ENCODE results near the gene PSTPIP1.

The PSTPIP1 gene

DNA sequence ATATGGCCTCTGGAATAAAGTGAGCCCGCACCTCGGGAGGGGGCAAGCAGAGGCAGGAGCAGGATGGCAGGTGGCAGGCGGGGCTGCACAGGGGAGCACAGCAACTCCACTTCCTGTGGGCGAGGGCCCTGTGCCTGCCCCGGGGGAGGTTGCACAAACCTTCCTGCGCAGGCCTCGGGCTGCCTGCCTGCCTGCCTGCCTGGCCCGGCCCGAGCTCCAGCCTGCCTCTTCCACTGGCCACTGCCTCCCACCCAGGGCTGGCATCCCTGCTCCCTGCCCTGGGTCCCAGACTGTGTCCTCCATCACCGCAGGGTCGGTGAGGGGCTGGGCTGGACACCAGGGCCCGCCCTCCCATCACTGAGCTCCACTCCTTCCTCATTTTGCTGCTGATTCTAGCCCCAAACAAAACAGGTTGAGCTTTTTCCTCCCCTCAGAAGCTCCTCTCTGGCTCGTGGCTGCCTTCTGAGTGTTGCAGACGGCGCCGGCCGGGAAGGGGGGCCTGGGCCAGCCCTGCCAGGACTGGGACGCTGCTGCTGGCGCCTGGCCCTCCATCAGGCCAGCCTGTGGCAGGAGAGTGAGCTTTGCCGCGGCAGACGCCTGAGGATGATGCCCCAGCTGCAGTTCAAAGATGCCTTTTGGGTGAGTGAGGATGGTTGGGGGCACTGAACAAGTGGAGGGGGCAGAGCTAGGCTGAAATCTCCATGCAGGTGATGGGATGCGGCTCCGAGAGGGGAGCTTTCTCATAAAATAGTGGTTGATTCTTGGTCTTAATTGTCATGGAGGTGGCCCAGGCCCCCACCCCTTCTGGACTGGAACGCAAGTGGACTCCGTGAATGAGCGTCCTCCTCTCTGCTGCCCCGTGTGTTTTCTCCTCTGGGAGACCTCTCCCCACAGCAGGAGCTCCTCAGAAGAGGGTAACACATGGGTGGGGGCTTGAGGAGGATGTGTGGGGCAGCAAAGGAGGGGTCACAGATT, at the start of gene PSTPIP1:
Gene PSTPIP1 (plus strand): TSS at position 156 of the 975 bp plus-strand sequence. CDS start 448 bp downstream, at position 604.
- in situ Hi-C loops (cut with HindIII; ENCODE audit: low sequenced_read_pairs): no loop called here

- in situ Hi-C loops (cut with HindIII; ENCODE audit: low sequenced_read_pairs): loop anchor here (10.0 kb wide), 1 partner anchor 181 kb away; no protein-coding TSS in a partner anchor
These were observed 49.3 kb upstream of the PSTPIP1 start for GRCh38 chr15:76945494-76946093.

- in situ Hi-C loops (cut with HindIII; ENCODE audit: low sequenced_read_pairs): loop anchor here (10.0 kb wide), 1 partner anchor 183 kb away; no protein-coding TSS in a partner anchor
These were observed 47.5 kb upstream of the PSTPIP1 start for GRCh38 chr15:76947454-76947853.

GRCh38 chr15:76951220-76951619, 43.7 kb upstream of the PSTPIP1 start:
- in situ Hi-C loops (cut with HindIII; ENCODE audit: low sequenced_read_pairs): loop anchor here (25.0 kb wide), 1 partner anchor 586 kb away; no protein-coding TSS in a partner anchor

DNA sequence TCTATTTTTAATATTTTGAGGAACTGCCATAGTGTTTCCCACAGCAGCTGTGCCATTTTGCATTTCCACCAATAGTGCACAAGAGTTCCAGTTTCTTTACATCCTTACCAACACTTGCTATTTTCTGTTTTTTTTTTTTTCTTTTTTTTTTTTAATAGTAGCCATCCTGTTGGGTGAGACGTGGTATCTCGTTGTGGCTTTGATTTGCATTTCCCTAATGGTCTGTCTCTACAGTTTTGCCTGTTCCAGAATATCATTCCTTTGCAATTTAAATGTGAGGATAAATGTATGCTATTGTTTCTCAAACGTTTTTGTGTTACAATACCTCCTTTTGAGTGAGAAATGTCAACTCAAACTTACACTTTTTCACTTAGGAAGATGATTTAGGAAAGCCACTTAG, 41.0 kb upstream of the PSTPIP1 start:
- in situ Hi-C loops (cut with HindIII; ENCODE audit: low sequenced_read_pairs): loop anchor here (25.0 kb wide), 1 partner anchor 583 kb away; no protein-coding TSS in a partner anchor

DNA sequence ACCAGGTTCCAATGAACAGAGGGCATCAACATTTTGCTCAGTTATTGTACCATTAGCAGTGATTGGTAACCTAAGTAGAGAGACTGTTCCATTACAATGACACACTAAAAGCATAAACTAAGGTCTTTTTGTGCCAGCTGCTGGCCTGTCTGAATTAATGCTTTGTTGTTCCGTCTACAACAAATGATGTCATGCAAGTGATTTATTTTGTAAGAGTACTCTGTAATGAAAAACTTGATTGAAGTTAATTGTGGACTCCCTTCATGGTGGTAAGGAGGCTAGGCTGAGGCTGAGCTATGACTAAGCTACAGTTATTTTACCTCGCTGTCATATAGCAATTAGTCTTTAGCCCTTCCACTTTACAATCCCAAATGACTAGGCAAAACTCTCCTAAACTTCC, 40.2 kb upstream of the PSTPIP1 start:
- in situ Hi-C loops (cut with HindIII; ENCODE audit: low sequenced_read_pairs): loop anchor here (25.0 kb wide), 1 partner anchor 583 kb away; no protein-coding TSS in a partner anchor

GRCh38 chr15:76961268-76962011, 33.5 kb upstream of the PSTPIP1 start:
- in situ Hi-C loops (cut with HindIII; ENCODE audit: low sequenced_read_pairs): loop anchor here (25.0 kb wide), 1 partner anchor 576 kb away; no protein-coding TSS in a partner anchor

- in situ Hi-C loops (cut with HindIII; ENCODE audit: low sequenced_read_pairs): loop anchor here (25.0 kb wide), 1 partner anchor 575 kb away; no protein-coding TSS in a partner anchor
These were observed 32.5 kb upstream of the PSTPIP1 start for GRCh38 chr15:76962337-76963013.

- in situ Hi-C loops (cut with HindIII; ENCODE audit: low sequenced_read_pairs): loop anchor here (25.0 kb wide), 1 partner anchor 574 kb away; no protein-coding TSS in a partner anchor
These were observed 31.3 kb upstream of the PSTPIP1 start for GRCh38 chr15:76963596-76963995.

- in situ Hi-C loops (cut with HindIII; ENCODE audit: low sequenced_read_pairs): loop anchor here (25.0 kb wide), 1 partner anchor 573 kb away; no protein-coding TSS in a partner anchor
These were observed 30.8 kb upstream of the PSTPIP1 start for GRCh38 chr15:76964157-76964556.

DNA sequence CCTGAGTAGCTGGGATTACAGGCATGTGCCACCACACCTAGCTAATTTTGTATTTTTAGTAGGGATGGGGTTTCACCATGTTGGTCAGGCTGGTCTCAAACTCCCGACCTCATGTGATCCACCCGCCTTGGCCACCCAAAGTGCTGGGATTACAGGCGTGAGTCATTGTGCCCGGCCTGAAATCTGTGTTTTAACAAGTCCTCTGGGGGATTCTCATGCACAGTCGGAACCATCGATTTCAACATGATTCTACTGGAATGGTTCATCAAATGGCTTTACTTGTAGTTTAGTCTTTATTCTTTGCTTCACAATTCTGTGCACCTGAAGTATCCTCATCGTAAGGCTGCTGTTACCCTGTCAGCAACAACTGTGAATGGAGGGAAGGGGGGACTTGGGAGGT, 28.9 kb upstream of the PSTPIP1 start:
- in situ Hi-C loops (cut with HindIII; ENCODE audit: low sequenced_read_pairs): loop anchor here (25.0 kb wide), 1 partner anchor 571 kb away; no protein-coding TSS in a partner anchor

DNA sequence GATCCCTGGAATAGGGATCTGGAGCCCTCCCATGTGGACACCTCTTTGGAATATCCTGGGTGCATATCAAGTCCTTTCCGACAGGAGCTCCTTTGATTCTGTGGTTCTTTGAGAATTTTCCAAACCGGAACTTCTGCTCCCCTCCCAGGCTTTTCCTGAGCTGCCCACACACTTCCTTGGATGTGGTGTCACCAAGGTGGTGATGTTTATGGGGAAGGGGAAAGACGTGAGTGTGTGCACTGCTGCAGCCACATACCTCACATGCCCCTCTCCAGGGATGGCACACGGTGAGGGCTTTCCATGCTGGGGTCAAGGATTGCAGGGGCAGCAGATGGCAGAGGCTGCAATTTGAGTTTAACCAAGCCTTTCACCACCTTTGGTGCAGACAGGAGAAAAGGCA, 27.9 kb upstream of the PSTPIP1 start:
- in situ Hi-C loops (cut with HindIII; ENCODE audit: low sequenced_read_pairs): loop anchor here (25.0 kb wide), 1 partner anchor 570 kb away; no protein-coding TSS in a partner anchor

DNA sequence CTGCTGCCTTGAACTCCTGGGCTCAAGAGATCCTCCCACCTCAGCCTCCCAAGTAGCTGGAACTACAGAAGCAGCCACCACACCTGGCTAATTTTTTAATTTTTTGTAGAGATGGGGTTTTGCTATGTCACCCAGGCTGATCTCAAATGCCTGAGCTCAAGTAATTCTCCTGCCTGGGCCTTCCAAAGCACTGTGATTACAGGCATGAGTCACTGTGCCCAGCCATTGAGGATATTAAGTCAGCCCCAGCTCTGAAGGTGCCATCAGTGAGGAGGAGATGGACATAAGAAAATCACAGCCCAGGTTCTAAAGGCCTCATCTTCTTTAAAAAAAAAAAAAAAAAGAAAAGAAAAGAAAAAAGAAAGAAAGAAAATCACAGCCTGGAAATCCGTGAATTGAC, 26.6 kb upstream of the PSTPIP1 start:
- in situ Hi-C loops (cut with HindIII; ENCODE audit: low sequenced_read_pairs): loop anchor here (25.0 kb wide), 1 partner anchor 569 kb away; no protein-coding TSS in a partner anchor

GRCh38 chr15:76972389-76973361, 22.3 kb upstream of the PSTPIP1 start:
- in situ Hi-C loops (cut with HindIII; ENCODE audit: low sequenced_read_pairs): loop anchor here (10.0 to 25.0 kb wide), 2 partner anchors 528 to 565 kb away; no protein-coding TSS in a partner anchor

- in situ Hi-C loops (cut with HindIII; ENCODE audit: low sequenced_read_pairs): loop anchor here (10.0 to 25.0 kb wide), 2 partner anchors 529 to 564 kb away; no protein-coding TSS in a partner anchor
These were observed 21.6 kb upstream of the PSTPIP1 start for GRCh38 chr15:76973362-76973743.

- in situ Hi-C loops (cut with HindIII; ENCODE audit: low sequenced_read_pairs): loop anchor here (10.0 to 25.0 kb wide), 2 partner anchors 529 to 563 kb away; no protein-coding TSS in a partner anchor
These were observed 21.0 kb upstream of the PSTPIP1 start for GRCh38 chr15:76973906-76974305.

DNA sequence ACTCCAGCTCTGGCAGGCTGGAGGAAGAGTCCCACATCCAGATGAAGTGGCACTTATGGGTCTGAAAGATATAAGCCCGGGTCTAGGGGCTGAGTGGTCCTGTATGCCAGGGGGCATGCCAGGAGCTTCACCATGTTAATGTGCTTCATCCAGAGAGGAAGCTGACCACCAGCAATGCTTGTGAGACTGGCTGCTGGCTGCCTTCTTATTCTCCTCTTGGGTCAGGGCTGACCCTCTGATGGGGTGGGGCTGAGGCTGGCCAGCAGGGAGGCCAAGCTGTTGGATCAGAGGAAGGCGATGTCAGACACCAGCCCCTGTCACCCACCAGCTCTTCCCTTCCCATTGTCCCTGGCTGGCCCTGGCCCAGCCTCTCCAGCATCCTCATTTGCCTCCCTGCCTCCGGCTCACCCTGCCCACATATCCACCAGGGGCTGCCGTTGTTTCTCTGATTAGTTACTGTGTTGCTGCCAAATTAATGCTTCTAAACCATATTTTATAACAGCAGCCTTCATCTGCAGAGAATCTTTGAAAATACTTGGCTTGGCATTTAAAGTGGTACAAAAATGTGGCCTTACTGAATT, 20.4 kb upstream of the PSTPIP1 start:
- in situ Hi-C loops (cut with HindIII; ENCODE audit: low sequenced_read_pairs): loop anchor here (10.0 to 25.0 kb wide), 2 partner anchors 530 to 563 kb away; no protein-coding TSS in a partner anchor

- in situ Hi-C loops (cut with HindIII; ENCODE audit: low sequenced_read_pairs): loop anchor here (10.0 kb wide), 1 partner anchor 531 kb away; no protein-coding TSS in a partner anchor
These were observed 18.8 kb upstream of the PSTPIP1 start for GRCh38 chr15:76976141-76976540.

All from endothelial cell of hepatic sinusoid (primary cell).